NB4 (cell line): Measurements from ENCODE around the gene SLC35D3.
"Not testable (repeated sequence)": the region's sequence is repeated elsewhere in the genome, so short reads cannot be mapped to it uniquely, and the experiment has no call there.

Experiments
- DNase-seq: peaks from one replicate; pipeline ENCODE4 v3.0.0; 2010; ENCODE audit warnings: low read depth
- H3K4me3 ChIP-seq: one replicate; pipeline ENCODE4 v1.5.1; 2011; ENCODE audit warnings: mild to moderate bottlenecking, low read depth, low read length, moderate library complexity
- MYC ChIP-seq: IDR thresholded peaks from 2 replicates; pipeline ENCODE4 v1.6.1; 2011; ENCODE audit warnings: low read depth, low read length
- POLR2A ChIP-seq: IDR thresholded peaks from 2 replicates; pipeline ENCODE4 v1.6.1; 2011; ENCODE audit warnings: mild to moderate bottlenecking; ENCODE audit not compliant: insufficient read length; ENCODE audit errors: extremely low read depth
- TF ChIP-seq, protein P1 (sequence below): IDR thresholded peaks from 2 replicates; pipeline ENCODE4 v1.6.1; 2011; ENCODE audit warnings: low read depth, low read length
- TF ChIP-seq, protein P2 (sequence below): IDR thresholded peaks from one replicate; pipeline ENCODE4 v1.5.1; 2012; ENCODE audit warnings: low read depth, low read length

SLC35D3 gene

DNA sequence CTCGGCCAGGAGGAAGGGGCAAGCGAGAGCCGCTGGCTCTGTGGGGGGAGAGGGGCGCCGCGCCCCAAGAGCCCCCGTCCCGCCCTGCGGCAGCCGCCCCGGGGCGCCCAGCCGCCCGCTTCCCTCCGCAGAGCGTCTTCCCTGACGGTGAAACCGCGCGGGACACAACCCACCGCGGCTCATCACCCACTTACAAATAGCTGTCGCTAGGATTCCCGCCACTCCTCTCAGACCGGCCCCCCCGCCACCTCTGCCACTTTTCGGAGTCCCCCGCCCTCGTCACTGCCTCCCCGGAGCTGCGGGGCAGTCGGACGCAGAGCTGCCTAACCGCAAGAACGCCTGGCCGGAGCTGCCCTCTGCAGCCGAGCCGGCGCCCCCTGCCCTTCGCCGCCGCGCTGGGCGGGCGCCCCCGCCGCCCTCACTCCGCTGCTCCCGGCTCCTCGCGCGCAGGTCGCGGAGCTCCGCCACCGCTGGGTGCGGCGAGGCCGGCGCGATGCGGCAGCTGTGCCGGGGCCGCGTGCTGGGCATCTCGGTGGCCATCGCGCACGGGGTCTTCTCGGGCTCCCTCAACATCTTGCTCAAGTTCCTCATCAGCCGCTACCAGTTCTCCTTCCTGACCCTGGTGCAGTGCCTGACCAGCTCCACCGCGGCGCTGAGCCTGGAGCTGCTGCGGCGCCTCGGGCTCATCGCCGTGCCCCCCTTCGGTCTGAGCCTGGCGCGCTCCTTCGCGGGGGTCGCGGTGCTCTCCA lies at the start of gene SLC35D3:
TSS of gene SLC35D3 (plus strand) at position 366 of the 749 bp plus-strand sequence. CDS start at position 494, 128 bp downstream.
- TF ChIP-seq MYC (no peak), POLR2A (no peak)
- TF ChIP-seq, protein P1, sequence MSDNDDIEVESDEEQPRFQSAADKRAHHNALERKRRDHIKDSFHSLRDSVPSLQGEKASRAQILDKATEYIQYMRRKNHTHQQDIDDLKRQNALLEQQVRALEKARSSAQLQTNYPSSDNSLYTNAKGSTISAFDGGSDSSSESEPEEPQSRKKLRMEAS = no peak
- TF ChIP-seq, protein P2, sequence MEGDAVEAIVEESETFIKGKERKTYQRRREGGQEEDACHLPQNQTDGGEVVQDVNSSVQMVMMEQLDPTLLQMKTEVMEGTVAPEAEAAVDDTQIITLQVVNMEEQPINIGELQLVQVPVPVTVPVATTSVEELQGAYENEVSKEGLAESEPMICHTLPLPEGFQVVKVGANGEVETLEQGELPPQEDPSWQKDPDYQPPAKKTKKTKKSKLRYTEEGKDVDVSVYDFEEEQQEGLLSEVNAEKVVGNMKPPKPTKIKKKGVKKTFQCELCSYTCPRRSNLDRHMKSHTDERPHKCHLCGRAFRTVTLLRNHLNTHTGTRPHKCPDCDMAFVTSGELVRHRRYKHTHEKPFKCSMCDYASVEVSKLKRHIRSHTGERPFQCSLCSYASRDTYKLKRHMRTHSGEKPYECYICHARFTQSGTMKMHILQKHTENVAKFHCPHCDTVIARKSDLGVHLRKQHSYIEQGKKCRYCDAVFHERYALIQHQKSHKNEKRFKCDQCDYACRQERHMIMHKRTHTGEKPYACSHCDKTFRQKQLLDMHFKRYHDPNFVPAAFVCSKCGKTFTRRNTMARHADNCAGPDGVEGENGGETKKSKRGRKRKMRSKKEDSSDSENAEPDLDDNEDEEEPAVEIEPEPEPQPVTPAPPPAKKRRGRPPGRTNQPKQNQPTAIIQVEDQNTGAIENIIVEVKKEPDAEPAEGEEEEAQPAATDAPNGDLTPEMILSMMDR = no peak
- peak within 1 kb of the TSS; percentile 48 for H3K4me3 ChIP-seq
- DNase-seq = peak; percentile 60

DNA sequence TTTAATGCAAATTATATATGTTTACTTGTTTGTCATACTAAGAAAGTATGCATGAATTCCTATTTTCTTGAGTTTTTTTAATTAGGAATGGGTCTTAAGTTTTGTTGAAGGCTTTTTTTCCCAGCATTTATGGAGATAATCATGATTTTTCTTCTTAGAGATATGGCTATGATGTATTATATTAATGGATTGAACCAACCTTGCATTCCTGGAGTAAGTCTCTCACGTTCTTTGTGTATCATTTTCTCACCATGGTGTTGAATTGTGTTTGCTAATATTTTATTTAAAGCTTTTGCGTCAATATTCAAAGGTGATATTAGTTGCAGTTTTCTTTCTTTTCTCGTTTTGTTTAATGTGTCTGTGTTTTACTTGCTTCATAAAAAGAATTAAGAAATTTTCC lies 48.4 kb upstream of the SLC35D3 start:
- no peak overlapping the region for H3K4me3 ChIP-seq
- TF ChIP-seq MYC (no peak), POLR2A (no peak)
- TF ChIP-seq, protein P2 = no peak
- TF ChIP-seq, protein P1 = no peak
- DNase-seq = no peak

- DNase-seq, H3K4me3 ChIP-seq: not testable (repeated sequence)
Measured at GRCh38 chr6:136876469-136876868, 45.6 kb upstream of the SLC35D3 start.

- no peak overlapping the region for H3K4me3 ChIP-seq
- TF ChIP-seq, protein P1 = no peak
- TF ChIP-seq, protein P2 = no peak
- TF ChIP-seq POLR2A (no peak), MYC (no peak)
- DNase-seq = no peak
Measured at GRCh38 chr6:136880748-136881460, 41.2 kb upstream of the SLC35D3 start.

DNA sequence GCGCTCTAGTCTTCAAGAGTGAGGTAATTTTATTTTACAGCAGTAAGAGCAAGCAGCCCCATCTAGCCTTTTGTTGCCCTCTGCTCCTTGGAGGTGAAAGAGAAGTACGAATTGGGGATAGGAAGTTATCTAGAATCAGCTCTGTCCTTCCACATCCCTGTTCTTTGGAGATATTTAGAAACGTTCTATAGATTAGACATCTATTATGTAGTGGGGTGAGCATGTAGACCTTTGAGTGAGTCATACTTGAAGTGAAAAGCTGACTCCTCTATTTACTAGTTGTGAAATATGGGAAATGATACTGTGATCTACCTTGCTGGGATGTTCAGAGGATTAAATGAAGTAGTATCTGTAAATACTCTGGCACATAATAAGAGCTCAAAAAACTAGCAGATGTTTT lies 36.0 kb upstream of the SLC35D3 start:
- TF ChIP-seq MYC (no peak), POLR2A (no peak)
- TF ChIP-seq, protein P1 = no peak
- TF ChIP-seq, protein P2 = no peak
- DNase-seq = no peak

GRCh38 chr6:136887953-136888352 lies 34.1 kb upstream of the SLC35D3 start:
- no peak for TF ChIP-seq MYC
- TF ChIP-seq, protein P2 = no peak
- no peak for TF ChIP-seq POLR2A
- TF ChIP-seq, protein P1 = no peak
- DNase-seq = no peak
- no peak overlapping the region for H3K4me3 ChIP-seq

More for the DNA sequence above, 36.0 kb upstream of the SLC35D3 start:
- no peak overlapping the region for H3K4me3 ChIP-seq
